Measurements from ENCODE around the gene SYVN1.
A peak's percentile ranks its signal among the peaks of the same experiment; 100 is the strongest.

SYVN1 gene

DNA sequence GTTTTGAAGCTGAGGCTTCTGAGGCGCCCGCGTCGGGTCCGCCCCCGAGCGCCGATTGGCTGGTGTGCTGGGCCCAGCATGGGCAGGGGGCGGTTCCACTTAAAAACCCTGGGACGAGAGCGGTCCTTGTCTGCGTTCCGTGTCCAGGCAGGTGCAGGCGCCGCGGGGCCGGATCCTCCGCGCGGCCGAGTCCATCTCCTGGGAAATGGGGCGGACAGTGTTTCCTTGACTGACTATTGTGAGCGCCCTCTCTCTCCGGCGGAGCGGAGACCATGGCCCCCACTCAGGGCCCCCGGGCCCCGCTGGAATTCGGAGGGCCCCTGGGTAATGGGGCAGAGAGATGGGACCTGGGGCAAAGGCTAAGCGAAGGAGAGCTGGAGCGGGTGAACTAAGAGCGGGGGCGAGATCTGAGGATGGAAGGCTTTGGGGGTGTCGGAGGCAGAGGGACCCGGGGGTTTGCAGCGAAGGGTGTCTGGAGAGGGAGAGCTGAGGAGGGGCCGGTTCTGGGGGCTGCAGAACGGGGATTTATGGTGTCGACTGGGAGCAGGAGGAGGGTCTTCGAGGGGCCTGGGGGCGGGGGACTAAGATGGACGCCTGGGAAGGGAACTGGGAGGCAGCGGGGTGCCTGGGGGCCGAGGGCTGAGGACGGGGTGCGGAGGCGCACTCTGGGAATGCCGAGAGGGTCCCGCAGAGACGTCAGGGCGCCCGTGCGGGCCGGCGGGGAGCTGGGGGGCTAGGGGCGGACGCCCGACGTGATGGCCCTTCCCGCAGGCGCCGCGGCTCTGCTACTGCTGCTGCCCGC, 22.4 kb downstream of the SYVN1 start, which contains the start of gene TM7SF2:
TM7SF2 (plus strand) TSS at position 129 of the 802 bp plus-strand sequence; CDS start at position 273, 144 bp downstream.
- peak; percentile 94 to 96 for DNase-seq

DNA sequence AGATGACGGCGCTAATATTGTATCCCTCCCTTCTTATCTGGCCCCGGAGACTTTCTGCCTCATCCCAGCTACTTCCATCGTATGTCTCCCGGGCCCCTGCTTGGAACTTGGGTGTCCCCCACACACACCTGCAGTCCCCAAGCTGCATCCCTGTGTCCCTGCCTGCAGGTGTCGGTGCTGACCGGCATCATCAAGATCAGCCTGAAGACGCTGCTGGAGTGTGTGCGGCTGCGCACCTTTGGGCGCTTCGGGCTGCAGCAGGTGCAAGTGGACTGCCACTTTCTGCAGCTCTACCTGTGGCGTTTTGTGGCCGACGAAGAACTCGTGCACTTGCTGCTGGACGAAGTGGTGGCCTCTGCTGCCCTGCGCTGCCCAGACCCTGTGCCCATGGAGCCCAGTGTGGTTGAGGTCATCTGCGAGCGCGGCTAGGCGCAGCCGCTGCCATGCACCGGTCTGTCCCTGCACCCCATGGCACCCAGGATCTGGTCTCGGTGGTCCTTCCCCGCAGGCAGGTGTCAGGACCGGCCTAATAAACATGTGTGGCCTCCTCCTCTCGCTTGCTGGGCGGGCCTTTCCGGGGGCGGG, 23.1 kb downstream of the SYVN1 start:
- no peak for DNase-seq

DNA sequence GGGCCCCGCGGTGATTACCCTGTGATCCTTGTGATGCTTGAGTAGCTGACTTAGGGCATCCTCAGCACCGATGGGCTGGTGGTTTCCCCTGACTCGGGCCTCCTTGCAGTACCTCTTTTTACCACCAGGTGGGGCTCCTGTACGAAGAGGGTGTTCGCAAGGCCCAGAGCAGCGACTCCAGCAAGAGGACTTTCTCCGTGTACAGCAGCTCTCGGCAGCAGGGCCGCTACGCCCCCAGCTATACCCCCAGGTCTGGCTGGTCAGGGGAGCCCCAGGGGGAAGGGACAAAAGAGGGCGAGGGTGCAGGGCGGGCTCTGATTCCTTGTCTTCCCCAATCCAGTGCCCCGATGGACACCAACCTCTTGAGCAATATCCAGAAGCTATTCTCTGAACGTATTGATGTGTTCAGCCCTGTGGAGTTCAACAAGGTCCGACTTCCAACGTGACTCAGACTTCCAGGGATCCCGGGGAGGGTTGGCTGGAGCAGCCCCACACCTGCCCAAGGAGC, 23.9 kb downstream of the SYVN1 start:
- DNase-seq: peak; percentile 98 to 99

DNA sequence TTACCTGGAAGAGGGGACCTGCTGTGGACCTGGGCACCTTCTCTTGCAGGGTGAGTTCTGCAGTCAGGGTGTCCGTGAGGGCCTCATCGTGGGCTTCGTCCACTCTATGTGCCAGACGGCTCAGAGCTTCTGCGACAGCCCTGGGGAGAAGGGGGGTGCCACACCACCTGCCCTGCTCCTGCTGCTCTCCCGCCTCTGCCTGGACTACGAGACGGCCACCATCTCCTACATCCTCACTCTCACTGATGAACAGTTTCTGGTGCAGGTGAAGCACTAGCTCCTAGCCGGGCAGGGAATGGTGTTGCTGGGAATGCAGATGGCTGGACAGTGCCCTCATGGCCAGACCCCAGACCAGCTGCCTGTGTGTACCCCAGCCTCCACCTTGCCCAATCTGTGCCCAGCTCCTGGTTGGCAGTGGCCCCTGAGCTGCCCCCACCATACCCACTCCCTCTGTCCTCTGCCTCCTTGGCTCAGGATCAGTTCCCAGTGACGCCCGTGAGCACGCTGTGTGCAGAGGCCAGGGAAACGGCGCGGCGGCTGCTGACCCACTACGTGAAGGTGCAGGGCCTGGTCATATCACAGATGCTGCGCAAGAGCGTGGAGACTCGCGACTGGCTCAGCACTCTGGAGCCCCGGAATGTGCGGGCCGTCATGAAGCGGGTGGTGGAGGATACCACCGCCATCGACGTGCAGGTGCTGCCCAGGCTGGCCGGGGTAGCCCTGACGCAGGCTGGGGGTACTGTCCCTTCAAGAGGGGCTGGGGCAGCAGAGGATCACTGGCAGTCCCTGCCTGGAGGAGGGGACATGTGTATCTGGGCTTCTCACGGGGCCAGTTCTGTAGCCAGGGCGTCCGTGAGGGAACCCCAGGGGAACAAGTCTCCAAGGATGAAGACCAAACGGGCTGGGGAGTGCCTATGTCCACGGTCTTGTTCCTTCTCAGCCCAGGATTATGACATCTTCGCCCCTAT, 24.8 kb downstream of the SYVN1 start:
- DNase-seq: no peak

DNA sequence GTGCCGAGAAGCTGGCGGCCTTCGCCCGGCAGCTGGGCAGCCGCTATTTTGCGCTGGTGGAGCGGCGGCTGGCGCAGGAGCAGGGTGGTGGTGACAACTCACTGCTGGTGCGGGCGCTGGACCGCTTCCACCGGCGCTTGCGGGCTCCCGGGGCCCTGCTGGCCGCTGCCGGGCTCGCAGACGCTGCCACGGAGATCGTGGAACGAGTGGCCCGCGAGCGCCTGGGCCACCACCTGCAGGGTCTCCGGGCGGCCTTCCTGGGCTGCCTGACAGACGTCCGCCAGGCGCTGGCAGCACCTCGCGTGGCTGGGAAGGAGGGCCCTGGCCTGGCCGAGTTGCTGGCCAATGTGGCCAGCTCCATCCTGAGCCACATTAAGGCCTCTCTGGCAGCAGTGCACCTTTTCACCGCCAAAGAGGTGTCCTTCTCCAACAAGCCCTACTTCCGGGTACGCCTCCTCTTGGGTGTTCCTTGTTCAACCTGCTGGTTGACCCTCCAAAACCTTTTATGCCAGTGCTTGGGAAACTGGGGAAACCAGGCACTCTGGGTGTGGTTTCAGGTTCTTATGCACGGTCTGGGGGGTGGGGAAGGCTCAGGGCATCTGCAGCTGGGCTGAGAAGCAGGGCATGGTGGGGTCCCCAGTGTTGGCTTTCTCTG, 25.7 kb downstream of the SYVN1 start:
- no peak for DNase-seq

DNA sequence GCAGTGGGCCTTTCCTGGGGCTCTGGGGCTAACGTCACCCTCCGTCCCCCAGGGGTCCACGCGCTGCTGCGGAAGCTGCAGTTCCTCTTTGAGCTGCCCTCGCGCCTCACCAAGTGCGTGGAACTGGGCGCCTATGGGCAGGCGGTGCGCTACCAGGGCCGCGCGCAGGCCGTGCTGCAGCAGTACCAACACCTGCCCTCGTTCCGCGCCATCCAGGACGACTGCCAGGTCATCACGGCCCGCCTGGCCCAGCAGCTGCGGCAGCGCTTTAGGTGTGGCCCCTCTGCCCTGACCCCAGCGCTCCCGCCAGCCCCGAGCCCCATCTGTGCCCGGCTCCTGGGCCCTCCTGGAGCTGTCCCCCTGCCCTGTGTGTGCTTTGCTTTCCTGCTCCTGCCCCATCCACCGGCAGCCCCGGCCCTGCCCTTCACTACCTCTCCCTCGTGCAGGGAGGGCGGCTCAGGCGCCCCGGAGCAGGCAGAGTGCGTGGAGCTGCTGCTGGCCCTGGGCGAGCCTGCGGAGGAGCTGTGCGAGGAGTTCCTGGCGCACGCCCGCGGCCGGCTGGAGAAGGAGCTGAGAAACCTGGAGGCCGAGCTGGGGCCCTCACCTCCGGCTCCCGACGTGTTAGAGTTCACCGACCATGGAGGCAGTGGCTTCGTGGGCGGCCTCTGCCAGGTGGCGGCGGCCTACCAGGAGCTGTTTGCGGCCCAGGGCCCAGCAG, 26.4 kb downstream of the SYVN1 start:
- no peak for DNase-seq

DNA sequence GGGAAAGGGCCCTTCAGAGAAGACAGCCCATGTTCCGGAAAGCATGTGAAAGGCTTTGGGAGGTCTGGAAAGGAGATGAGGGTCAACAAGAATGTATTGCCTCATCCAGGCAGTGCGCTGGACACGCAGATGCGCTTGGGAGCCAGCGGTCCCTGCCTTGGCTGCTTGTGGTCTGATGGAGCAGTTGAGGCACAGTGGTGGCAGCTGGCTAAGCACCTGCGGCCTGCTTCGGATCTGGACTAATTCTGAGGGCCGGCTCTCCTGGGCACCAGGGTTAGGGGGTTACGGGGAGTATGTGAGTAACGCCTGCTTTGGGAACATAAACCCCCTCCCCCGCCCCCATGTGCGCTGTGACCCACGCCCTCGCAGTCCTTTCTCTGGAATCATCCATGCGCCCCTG, 27.2 kb downstream of the SYVN1 start:
- DNase-seq: no peak

DNA sequence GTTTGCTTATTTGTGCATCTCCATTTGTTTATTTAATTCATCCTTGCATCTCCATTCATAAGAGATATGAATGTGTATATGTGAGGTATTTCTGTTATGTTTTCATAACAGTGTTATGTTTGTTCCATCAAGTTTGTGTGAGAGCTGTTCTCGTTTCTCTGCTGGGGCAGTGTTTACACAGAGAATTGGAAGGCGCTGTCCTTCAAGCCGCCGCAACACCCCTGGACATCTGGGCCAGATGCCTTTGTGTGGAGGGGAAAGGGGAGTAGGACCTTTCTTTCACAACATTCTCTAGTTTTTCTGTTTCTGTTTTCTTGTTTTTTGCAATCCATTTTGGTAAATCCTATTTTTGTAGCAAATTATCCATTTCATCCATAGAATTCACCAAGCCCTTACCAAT, 29.7 kb downstream of the SYVN1 start:
- DNase-seq: no peak

DNA sequence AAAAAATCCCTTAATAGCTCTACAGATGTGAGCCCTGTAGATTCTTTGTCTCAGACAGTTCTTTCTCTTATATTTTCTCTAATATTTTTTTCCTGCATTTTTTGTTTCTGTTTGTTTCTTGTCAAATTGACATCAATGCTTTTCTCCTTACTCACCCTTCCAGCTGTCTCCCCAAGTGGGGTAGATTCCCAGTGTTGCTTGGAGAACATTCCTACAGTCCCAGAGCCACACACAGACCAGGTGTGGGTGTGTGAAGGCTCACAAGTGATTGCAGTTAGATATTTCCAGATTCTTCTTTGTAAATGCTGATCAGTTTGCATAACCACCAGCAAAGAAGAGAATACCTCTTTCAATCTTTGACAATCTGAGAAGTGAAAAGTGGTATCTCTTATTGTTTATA, 30.8 kb downstream of the SYVN1 start:
- no peak for DNase-seq

DNA sequence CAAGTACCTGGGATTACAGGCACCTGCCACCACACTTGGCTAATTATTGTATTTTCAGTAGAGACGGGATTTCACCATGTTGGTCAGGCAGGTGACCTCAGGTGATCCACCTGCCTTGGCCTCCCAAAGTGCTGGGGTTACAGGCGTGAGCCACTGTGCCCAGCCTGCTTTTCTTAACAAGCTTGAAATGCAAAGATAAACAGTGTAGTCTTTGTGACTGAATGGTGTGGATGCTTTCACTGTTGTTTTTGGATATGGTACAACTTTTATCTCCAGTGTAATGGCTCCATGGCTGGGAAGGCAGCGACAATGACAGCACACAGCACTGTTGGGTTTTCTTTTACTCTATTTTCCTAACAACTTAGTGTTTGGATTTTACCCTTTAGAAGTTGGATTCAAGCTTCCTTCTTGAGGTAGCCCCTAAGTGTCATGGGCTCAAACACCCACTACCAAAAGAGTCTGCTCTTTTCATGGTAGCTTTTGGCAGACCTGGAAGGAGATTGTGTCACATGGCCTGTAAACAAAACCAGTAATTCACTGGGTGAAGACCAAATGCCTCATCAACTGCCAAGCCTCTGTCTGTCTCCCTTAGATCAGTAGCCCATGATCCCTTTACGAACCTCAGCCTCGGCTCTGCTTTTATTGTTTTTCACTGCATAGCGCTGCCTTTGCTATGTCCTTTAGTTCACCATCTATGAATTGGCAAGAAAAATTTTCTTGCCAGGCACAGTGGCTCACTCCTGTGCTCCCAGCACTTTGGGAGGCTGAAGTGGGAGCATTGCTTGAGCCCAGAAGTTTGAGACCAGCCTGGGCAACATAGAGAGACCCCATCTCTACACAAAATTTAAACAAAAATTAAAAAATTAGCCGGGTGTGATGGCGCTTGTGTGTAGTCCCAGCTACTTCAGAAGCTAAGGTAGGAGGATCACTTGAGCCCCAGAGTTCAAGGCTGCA, 31.9 kb downstream of the SYVN1 start:
- no peak for DNase-seq

DNA sequence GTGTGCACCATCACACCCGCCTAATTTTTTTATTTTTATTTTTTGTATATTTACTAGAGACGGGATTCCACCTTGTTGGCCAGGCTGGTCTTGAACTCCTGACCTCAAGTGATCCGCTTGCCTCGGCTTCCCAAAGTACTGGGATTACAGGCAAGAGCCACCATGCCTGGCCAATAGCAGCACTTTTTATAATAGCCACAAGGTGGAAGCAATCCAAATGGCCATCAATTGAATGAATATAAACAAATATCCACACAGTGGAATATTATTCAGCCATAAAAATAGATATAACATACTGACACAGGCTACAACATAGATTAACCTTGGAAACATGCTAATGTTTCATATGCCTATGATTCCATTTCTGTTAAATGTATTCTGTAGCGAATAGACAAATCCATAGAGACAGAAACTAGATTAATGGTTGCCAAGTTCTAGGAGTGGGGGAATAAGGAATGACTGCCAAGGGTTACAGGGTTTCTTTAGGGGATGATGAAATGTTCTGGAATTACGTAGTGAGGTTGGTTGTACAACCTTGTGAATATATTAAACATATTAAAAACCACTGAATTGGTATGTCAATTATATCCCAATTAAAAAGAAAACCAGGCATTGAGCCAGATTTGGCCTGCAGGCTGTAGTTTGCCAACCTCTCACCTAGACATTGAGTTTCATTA, 33.5 kb downstream of the SYVN1 start:
- no peak for DNase-seq

DNA sequence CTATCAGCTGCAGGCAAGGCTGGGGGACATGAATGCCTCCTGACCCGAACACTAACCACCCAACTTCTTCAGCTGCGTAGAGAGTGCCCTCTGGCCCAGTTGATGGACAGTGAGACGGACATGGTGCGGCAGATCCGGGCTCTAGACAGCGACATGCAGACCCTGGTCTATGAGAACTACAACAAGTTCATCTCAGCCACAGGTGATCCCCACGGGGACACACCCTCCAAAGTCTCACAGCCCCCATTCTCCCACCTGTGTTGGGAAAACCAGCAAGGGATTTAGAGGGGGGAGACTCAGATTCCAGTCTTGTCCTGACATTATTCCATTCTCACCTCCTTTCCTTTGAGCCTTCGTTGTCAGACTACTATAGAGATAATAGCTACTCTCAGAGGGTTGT, 37.4 kb downstream of the SYVN1 start:
- no peak for DNase-seq

DNA sequence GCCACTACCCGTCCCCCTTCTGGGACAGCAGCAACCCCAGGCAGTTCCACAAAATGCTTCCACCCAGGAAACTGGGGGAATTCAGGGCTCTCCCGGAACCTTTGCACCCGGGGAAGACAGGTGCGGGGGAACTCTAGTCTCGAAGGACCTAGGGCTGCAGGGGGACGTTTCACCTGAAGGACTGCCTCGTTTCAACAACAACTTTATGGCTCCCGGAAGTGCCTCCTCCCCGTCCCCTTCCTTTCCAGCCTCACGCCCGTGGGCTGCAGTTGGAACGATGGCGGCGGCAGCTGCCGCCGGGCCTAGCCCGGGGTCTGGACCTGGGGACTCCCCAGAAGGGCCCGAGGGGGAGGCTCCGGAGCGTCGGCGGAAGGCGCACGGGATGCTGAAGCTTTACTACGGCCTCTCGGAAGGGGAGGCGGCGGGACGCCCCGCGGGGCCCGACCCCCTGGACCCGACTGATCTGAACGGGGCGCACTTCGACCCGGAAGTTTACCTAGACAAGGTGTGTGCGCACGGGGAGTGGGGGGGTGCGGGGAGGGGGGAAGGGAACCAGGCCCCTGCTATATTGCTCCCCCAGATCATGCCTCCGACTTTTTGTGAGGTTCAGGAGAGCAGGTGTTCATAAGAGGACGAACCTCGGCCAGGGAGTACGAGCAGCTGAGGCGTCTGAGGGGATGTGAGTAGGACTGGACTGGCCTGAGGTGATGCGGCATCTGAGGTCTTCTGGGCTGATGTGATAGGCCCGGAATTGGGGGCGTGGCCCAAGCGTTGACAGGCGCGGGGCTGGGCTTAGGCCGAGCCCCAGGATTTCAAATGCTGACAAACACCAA, 38.1 kb downstream of the SYVN1 start, which contains the start of gene VPS51:
VPS51 (plus strand) TSS at position 241 of the 833 bp plus-strand sequence; CDS start at position 278, 37 bp downstream.
- peak; percentile 87 to 89 for DNase-seq

DNA sequence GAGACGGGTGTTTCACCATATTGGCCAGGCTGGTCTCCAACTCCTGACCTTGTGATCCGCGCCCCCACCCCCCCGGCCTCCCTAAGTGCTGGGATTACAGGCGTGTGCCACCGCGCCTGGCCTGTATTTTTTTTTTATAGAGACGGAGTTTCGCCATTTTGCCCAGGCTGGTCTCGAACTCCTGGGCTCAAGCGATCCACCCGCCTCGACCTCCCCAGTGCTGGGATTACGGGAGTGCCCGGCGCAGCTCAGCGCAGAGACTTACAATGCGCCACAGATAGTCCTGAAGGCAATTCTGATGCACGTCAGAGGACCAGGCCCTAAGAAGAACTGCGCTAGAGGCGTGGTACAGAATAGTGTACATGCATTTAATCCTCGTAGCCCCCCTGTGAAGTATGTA, 38.9 kb downstream of the SYVN1 start:
- no peak for DNase-seq

DNA sequence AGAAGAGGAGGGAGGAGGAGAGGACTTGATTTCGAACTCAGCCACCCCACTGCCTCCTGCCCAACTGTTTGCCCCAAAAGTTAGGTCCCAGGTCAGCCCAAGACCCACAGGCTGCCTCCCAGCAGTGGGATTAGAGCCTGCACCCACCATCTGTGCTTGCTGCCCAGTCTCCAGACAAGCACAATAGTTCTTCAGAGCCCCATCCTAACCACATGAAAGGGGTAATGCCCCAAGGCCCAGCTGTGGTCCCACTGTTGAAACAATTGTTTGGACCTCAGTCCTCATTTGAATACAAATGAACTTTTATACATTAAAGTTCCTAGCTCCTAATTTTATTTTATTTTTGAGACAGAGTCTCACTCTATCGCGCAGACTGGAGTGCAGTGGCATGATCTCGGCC, 43.7 kb downstream of the SYVN1 start:
- DNase-seq: no peak

DNA sequence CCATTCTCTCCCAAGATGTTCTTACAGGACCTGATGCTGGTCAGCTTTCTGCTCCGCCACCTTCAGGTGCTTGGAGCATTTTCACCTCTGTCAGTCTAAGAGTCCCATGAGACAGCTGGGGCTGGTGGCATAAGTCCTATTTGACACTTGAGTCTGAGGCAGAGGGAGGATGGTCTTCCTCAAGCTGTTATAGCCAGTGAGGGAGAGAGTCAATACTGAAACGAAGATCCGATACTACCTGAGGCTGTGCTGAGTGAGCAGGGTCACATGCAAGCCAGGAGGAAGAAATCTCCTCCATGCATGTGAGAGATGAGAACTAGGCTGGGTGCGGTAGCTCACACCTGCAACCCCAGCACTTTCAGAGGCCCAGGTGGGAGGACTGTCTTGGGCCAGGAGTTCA, 44.7 kb downstream of the SYVN1 start:
- DNase-seq: no peak

DNA sequence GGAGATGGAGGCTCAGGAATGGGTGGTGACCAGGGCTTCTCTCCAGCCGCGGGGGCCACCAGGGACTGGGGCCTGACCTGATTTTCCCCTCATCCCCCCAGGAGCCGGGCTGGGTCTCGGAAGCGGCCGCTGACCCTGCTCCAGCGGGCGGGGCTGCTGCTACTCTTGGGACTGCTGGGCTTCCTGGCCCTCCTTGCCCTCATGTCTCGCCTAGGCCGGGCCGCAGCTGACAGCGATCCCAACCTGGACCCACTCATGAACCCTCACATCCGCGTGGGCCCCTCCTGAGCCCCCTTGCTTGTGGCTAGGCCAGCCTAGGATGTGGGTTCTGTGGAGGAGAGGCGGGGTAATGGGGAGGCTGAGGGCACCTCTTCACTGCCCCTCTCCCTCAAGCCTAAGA, 46.5 kb downstream of the SYVN1 start:
- no peak for DNase-seq

DNA sequence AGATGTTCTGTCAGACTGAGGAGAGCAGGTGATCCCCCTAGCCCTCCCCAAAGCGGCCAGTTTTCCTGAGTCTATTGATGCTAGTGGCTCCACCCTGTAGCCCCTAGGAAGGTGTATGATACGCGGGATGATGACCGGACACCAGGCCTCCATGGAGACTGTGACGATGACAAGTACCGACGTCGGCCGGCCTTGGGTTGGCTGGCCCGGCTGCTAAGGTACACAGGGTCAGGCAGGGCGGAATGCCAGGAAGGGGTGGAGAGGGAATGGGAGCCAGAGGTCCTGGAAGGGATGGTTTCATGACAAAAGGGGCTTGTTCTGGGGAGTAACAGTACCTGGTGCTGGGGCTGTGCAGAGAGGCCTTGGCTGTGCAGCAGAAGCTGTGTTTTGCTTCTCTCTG, 47.1 kb downstream of the SYVN1 start:
- DNase-seq: no peak

DNA sequence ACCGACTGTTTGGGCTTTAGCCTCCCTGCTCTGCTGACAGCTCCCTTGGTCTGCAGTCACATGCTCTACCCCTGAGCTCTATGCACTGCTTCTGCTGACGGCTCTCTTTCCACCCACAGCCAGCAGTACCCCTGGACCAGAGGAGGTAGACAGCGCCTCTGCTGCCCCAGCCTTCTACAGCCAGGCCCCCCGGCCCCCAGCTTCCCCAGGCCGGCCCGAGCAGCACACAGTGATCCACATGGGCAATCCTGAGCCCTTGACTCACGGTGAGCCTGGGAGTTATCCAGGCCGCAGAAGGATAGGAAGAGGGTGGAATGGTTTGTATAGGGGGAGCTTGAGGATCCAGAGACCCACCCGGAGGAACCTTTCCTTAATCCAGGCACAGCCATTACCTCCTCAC, 47.5 kb downstream of the SYVN1 start:
- no peak for DNase-seq
